ENCODE data around the gene CELF5.

CELF5 gene

GRCh38 chr19:3272401-3272931 lies 48.0 kb downstream of the CELF5 start:
- no peak overlapping the region for H3K4me3 ChIP-seq (ENCODE audit: low read depth, low read length)
- DNase-seq (ENCODE audit: low read depth, low spot score): no peak
- TF ChIP-seq CTCF (IDR thresholded peaks at IDR 0.05; ENCODE audit: low read depth, low read length): no peak
- in situ Hi-C loops (cut with HindIII; ENCODE audit: low sequenced_read_pairs): no loop called here

GRCh38 chr19:3272952-3273351 lies 48.5 kb downstream of the CELF5 start:
- no peak for TF ChIP-seq CTCF (IDR thresholded peaks at IDR 0.05; ENCODE audit: low read depth, low read length)
- H3K4me3 ChIP-seq (ENCODE audit: low read depth, low read length): no peak overlapping the region
- no peak for DNase-seq (ENCODE audit: low read depth, low spot score)
- in situ Hi-C loops (cut with HindIII; ENCODE audit: low sequenced_read_pairs): no loop called here

- no peak for DNase-seq (ENCODE audit: low read depth, low spot score)
- H3K4me3 ChIP-seq (ENCODE audit: low read depth, low read length): no peak overlapping the region
- in situ Hi-C loops (cut with HindIII; ENCODE audit: low sequenced_read_pairs): no loop called here
- no peak for TF ChIP-seq CTCF (IDR thresholded peaks at IDR 0.05; ENCODE audit: low read depth, low read length)
Observed at GRCh38 chr19:3274245-3274941, 49.9 kb downstream of the CELF5 start.

GRCh38 chr19:3274942-3275582 lies 50.6 kb downstream of the CELF5 start:
- in situ Hi-C loops (cut with HindIII; ENCODE audit: low sequenced_read_pairs): no loop called here
- no peak for DNase-seq (ENCODE audit: low read depth, low spot score)
- peak; percentile 46 for TF ChIP-seq CTCF (IDR thresholded peaks at IDR 0.05; ENCODE audit: low read depth, low read length)
- H3K4me3 ChIP-seq (ENCODE audit: low read depth, low read length): peak overlapping the region; percentile 32

- DNase-seq (ENCODE audit: low read depth, low spot score): peak; percentile 62
- peak overlapping the region; percentile 32 for H3K4me3 ChIP-seq (ENCODE audit: low read depth, low read length)
- in situ Hi-C loops (cut with HindIII; ENCODE audit: low sequenced_read_pairs): no loop called here
- no peak for TF ChIP-seq CTCF (IDR thresholded peaks at IDR 0.05; ENCODE audit: low read depth, low read length)
Observed at GRCh38 chr19:3275583-3276340, 51.3 kb downstream of the CELF5 start.

- H3K4me3 ChIP-seq (ENCODE audit: low read depth, low read length): no peak overlapping the region
- in situ Hi-C loops (cut with HindIII; ENCODE audit: low sequenced_read_pairs): no loop called here
- no peak for TF ChIP-seq CTCF (IDR thresholded peaks at IDR 0.05; ENCODE audit: low read depth, low read length)
- no peak for DNase-seq (ENCODE audit: low read depth, low spot score)
Observed at GRCh38 chr19:3276341-3276799, 51.9 kb downstream of the CELF5 start.

Measured in astrocyte of the spinal cord (primary cell).